Activated T-cell treated with anti-CD3 and anti-CD28 coated beads, Interleukin-2, amount 50 U/mL, for 72 hours (primary cell): ENCODE measurements around the gene FRMD4B. TPM values are rescaled to one million over a fixed set of nuclear protein-coding genes. Genes with fewer than 3 reads are reported as not detected.

Experiments used
- ATAC-seq, 2 donors: fragments of 150-1000 bp; cut with Tn5 transposase; replicated peaks in 1 of 2; 2 replicates each; pipeline ENCODE4 v1.10.0; 2021; ENCODE audit warnings: moderate library complexity in 2 of 2, mild to moderate bottlenecking in 1 of 2
- DNase-seq, 2 donors: peaks; one replicate each; pipeline ENCODE4 v3.0.0; 2021 to 2022; ENCODE audit warnings: mixed read lengths in 1 of 2
- H3K27ac Mint-ChIP-seq: one replicate; pipeline ENCODE4 v1.8.0; 2022; ENCODE audit warnings: mild to moderate bottlenecking, moderate library complexity, mixed read lengths
- H3K27me3 Mint-ChIP-seq: one replicate; pipeline ENCODE4 v1.8.0; 2022; ENCODE audit warnings: low read depth, mixed read lengths
- H3K36me3 Mint-ChIP-seq, 2 donors: one replicate each; pipeline ENCODE4 v1.8.0; 2022; ENCODE audit warnings: mixed read lengths in 2 of 2, mild to moderate bottlenecking in 1 of 2; ENCODE audit not compliant: insufficient read depth in 2 of 2
- H3K4me1 Mint-ChIP-seq: one replicate; pipeline ENCODE4 v1.8.0; 2022; ENCODE audit warnings: low read depth, mixed read lengths
- H3K4me3 Mint-ChIP-seq, 2 donors: one replicate each; pipeline ENCODE4 v1.8.0; 2022; ENCODE audit warnings: mild to moderate bottlenecking in 2 of 2, mixed read lengths in 2 of 2, moderate library complexity in 2 of 2
- H3K9me3 Mint-ChIP-seq, 2 donors: one replicate each; pipeline ENCODE4 v1.8.0; 2022; ENCODE audit warnings: mixed read lengths in 2 of 2
- total RNA-seq, 2 donors: library from RNA; stranded (reverse); gene quantifications; one replicate each; pipeline ENCODE4 v1.2.3, GENCODE V29; 2022

Gene FRMD4B
- total RNA-seq, 2 donors from 2014 or later: 40.4 to 77.7 TPM

- H3K4me3 Mint-ChIP-seq: no peak overlapping the region
- no peaks in the 10 kb centered on the region for H3K27me3 Mint-ChIP-seq
- peaks cover 21% of the 10 kb centered on the region for H3K4me1 Mint-ChIP-seq
- no peaks in the 10 kb centered on the region for H3K9me3 Mint-ChIP-seq
- DNase-seq (no peak), ATAC-seq (no peak)
- H3K36me3 Mint-ChIP-seq: no peaks in the 10 kb centered on the region
- H3K27ac Mint-ChIP-seq: no peak overlapping the region
Measured at GRCh38 chr3:69413551-69414207, 27.8 kb upstream of the FRMD4B start.

- DNase-seq: no peak
- H3K4me1 Mint-ChIP-seq: peaks cover 11% of the 10 kb centered on the region
- H3K4me3 Mint-ChIP-seq: no peak overlapping the region
- H3K27ac Mint-ChIP-seq: no peak overlapping the region
- no peaks in the 10 kb centered on the region for H3K9me3 Mint-ChIP-seq
- no peaks in the 10 kb centered on the region for H3K36me3 Mint-ChIP-seq
- peaks cover 8% of the 10 kb centered on the region for H3K27me3 Mint-ChIP-seq
- ATAC-seq: no peak
Measured at GRCh38 chr3:69411346-69411745, 25.5 kb upstream of the FRMD4B start.

GRCh38 chr3:69410301-69410700 is 24.4 kb upstream of the FRMD4B start:
- Mint-ChIP-seq H3K4me3 (no peak overlapping the region), H3K27ac (no peak overlapping the region), H3K9me3 (no peaks in the 10 kb centered on the region), H3K36me3 (peaks cover 0 to 1% of the 10 kb centered on the region in 2 donors), H3K27me3 (peaks cover 12% of the 10 kb centered on the region), H3K4me1 (peaks cover 11% of the 10 kb centered on the region)
- ATAC-seq (peak; percentile 91), DNase-seq (peak; percentile 72 to 73)

- peaks cover 11% of the 10 kb centered on the region for H3K4me1 Mint-ChIP-seq
- no peak overlapping the region for H3K27ac Mint-ChIP-seq
- DNase-seq (no peak), ATAC-seq (no peak)
- H3K27me3 Mint-ChIP-seq: peaks cover 12% of the 10 kb centered on the region
- H3K4me3 Mint-ChIP-seq: no peak overlapping the region
- H3K36me3 Mint-ChIP-seq: peaks cover 1 to 2% of the 10 kb centered on the region in 2 donors
- H3K9me3 Mint-ChIP-seq: peaks cover 0 to 3% of the 10 kb centered on the region in 2 donors
Measured at GRCh38 chr3:69409831-69410230, 23.9 kb upstream of the FRMD4B start.

- no peak overlapping the region for H3K4me3 Mint-ChIP-seq
- H3K27me3 Mint-ChIP-seq: peaks cover 12% of the 10 kb centered on the region
- peaks cover 8% of the 10 kb centered on the region for H3K4me1 Mint-ChIP-seq
- peaks cover 1 to 2% of the 10 kb centered on the region in 2 donors for H3K36me3 Mint-ChIP-seq
- ATAC-seq (no peak), DNase-seq (no peak)
- H3K27ac Mint-ChIP-seq: no peak overlapping the region
- peaks cover 2 to 5% of the 10 kb centered on the region in 2 donors for H3K9me3 Mint-ChIP-seq
Measured at GRCh38 chr3:69409011-69409410, 23.1 kb upstream of the FRMD4B start.

GRCh38 chr3:69408542-69408941 is 22.7 kb upstream of the FRMD4B start:
- no peak overlapping the region for H3K27ac Mint-ChIP-seq
- H3K36me3 Mint-ChIP-seq: peaks cover 1 to 2% of the 10 kb centered on the region in 2 donors
- no peak overlapping the region for H3K4me3 Mint-ChIP-seq
- ATAC-seq: no peak
- DNase-seq: no peak
- H3K4me1 Mint-ChIP-seq: peaks cover 6% of the 10 kb centered on the region
- peaks cover 12% of the 10 kb centered on the region for H3K27me3 Mint-ChIP-seq
- H3K9me3 Mint-ChIP-seq: peaks cover 2 to 5% of the 10 kb centered on the region in 2 donors

- H3K4me3 Mint-ChIP-seq: no peak overlapping the region
- peaks cover 6% of the 10 kb centered on the region for H3K4me1 Mint-ChIP-seq
- H3K27me3 Mint-ChIP-seq: peaks cover 12% of the 10 kb centered on the region
- ATAC-seq (no peak), DNase-seq (no peak)
- peaks cover 1 to 2% of the 10 kb centered on the region in 2 donors for H3K36me3 Mint-ChIP-seq
- H3K27ac Mint-ChIP-seq: no peak overlapping the region
- peaks cover 2 to 5% of the 10 kb centered on the region in 2 donors for H3K9me3 Mint-ChIP-seq
Measured at GRCh38 chr3:69407908-69408307, 22.0 kb upstream of the FRMD4B start.

- DNase-seq (no peak), ATAC-seq (no peak)
- peaks cover 1 to 2% of the 10 kb centered on the region in 2 donors for H3K36me3 Mint-ChIP-seq
- H3K9me3 Mint-ChIP-seq: peaks cover 2 to 5% of the 10 kb centered on the region in 2 donors
- no peak overlapping the region for H3K27ac Mint-ChIP-seq
- no peak overlapping the region for H3K4me3 Mint-ChIP-seq
- peaks cover 19% of the 10 kb centered on the region for H3K27me3 Mint-ChIP-seq
- H3K4me1 Mint-ChIP-seq: peaks cover 6% of the 10 kb centered on the region
Measured at GRCh38 chr3:69406163-69406562, 20.3 kb upstream of the FRMD4B start.

GRCh38 chr3:69405067-69405466 is 19.2 kb upstream of the FRMD4B start:
- Mint-ChIP-seq H3K27ac (no peak overlapping the region), H3K9me3 (peaks cover 2 to 5% of the 10 kb centered on the region in 2 donors), H3K36me3 (peaks cover 1 to 2% of the 10 kb centered on the region in 2 donors), H3K4me3 (no peak overlapping the region), H3K27me3 (peaks cover 21% of the 10 kb centered on the region), H3K4me1 (peaks cover 2% of the 10 kb centered on the region)
- DNase-seq (no peak), ATAC-seq (no peak)

- H3K27me3 Mint-ChIP-seq: peaks cover 28% of the 10 kb centered on the region
Measured at GRCh38 chr3:69403454-69403853, 17.6 kb upstream of the FRMD4B start.

GRCh38 chr3:69400683-69401082 is 14.8 kb upstream of the FRMD4B start:
- Mint-ChIP-seq H3K9me3 (peaks cover 2 to 7% of the 10 kb centered on the region in 2 donors), H3K27me3 (peaks cover 24% of the 10 kb centered on the region), H3K36me3 (peaks cover 0 to 2% of the 10 kb centered on the region in 2 donors), H3K4me3 (no peak overlapping the region), H3K27ac (no peak overlapping the region), H3K4me1 (no peaks in the 10 kb centered on the region)
- no peak for ATAC-seq
- DNase-seq: no peak

More at GRCh38 chr3:69403454-69403853, 17.6 kb upstream of the FRMD4B start:
- peaks cover 1 to 2% of the 10 kb centered on the region in 2 donors for H3K36me3 Mint-ChIP-seq
- H3K9me3 Mint-ChIP-seq: peaks cover 2 to 5% of the 10 kb centered on the region in 2 donors
- no peak overlapping the region for H3K4me3 Mint-ChIP-seq
- ATAC-seq (no peak), DNase-seq (no peak)
- no peak overlapping the region for H3K27ac Mint-ChIP-seq
- no peaks in the 10 kb centered on the region for H3K4me1 Mint-ChIP-seq

- Mint-ChIP-seq H3K27ac (no peak overlapping the region), H3K4me3 (no peak overlapping the region), H3K36me3 (no peaks in the 10 kb centered on the region), H3K9me3 (peaks cover 0 to 2% of the 10 kb centered on the region in 2 donors), H3K27me3 (peaks cover 31% of the 10 kb centered on the region), H3K4me1 (no peaks in the 10 kb centered on the region)
- no peak for ATAC-seq
- no peak for DNase-seq
Measured at GRCh38 chr3:69392850-69393249, 7.0 kb upstream of the FRMD4B start.

- H3K36me3 Mint-ChIP-seq: no peaks in the 10 kb centered on the region
- no peak overlapping the region for H3K27ac Mint-ChIP-seq
- no peak for ATAC-seq
- H3K4me1 Mint-ChIP-seq: no peaks in the 10 kb centered on the region
- H3K27me3 Mint-ChIP-seq: peaks cover 34% of the 10 kb centered on the region
- H3K9me3 Mint-ChIP-seq: peaks cover 0 to 2% of the 10 kb centered on the region in 2 donors
- DNase-seq: no peak
- H3K4me3 Mint-ChIP-seq: no peak overlapping the region
Measured at GRCh38 chr3:69392415-69392814, 6.5 kb upstream of the FRMD4B start.

- Mint-ChIP-seq H3K36me3 (no peaks in the 10 kb centered on the region), H3K27ac (no peak overlapping the region), H3K4me3 (no peak overlapping the region), H3K4me1 (peaks cover 1% of the 10 kb centered on the region), H3K9me3 (no peaks in the 10 kb centered on the region), H3K27me3 (peaks cover 36% of the 10 kb centered on the region)
- DNase-seq (no peak), ATAC-seq (no peak)
Measured at GRCh38 chr3:69391554-69391953, 5.7 kb upstream of the FRMD4B start.
